ENCODE measurements around the gene TRIO. TPM values are rescaled to one million over a fixed set of nuclear protein-coding genes. Genes with fewer than 3 reads are reported as not detected.

The TRIO gene
- total RNA-seq, 1 experiment from 2014 or later = 88.8 TPM

- TF ChIP-seq, protein P1, sequence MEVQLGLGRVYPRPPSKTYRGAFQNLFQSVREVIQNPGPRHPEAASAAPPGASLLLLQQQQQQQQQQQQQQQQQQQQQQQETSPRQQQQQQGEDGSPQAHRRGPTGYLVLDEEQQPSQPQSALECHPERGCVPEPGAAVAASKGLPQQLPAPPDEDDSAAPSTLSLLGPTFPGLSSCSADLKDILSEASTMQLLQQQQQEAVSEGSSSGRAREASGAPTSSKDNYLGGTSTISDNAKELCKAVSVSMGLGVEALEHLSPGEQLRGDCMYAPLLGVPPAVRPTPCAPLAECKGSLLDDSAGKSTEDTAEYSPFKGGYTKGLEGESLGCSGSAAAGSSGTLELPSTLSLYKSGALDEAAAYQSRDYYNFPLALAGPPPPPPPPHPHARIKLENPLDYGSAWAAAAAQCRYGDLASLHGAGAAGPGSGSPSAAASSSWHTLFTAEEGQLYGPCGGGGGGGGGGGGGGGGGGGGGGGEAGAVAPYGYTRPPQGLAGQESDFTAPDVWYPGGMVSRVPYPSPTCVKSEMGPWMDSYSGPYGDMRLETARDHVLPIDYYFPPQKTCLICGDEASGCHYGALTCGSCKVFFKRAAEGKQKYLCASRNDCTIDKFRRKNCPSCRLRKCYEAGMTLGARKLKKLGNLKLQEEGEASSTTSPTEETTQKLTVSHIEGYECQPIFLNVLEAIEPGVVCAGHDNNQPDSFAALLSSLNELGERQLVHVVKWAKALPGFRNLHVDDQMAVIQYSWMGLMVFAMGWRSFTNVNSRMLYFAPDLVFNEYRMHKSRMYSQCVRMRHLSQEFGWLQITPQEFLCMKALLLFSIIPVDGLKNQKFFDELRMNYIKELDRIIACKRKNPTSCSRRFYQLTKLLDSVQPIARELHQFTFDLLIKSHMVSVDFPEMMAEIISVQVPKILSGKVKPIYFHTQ (CRISPR knock-in tag; IDR thresholded peaks at IDR 0.05) = no peak
- TF ChIP-seq USF1 (CRISPR knock-in tag; IDR thresholded peaks at IDR 0.05) (no peak), ARID4B (CRISPR knock-in tag; IDR thresholded peaks at IDR 0.05; ENCODE audit: borderline replicate concordance) (no peak), KAT7 (CRISPR knock-in tag; IDR thresholded peaks at IDR 0.05; ENCODE audit: borderline replicate concordance) (no peak), GABPB1 (CRISPR knock-in tag; IDR thresholded peaks at IDR 0.05) (no peak), NFATC4 (CRISPR knock-in tag; IDR thresholded peaks at IDR 0.05) (no peak), ZNF396 (CRISPR knock-in tag; IDR thresholded peaks at IDR 0.05; ENCODE audit: borderline replicate concordance) (no peak), CBFB (CRISPR knock-in tag; IDR thresholded peaks at IDR 0.05; ENCODE audit: low read depth) (no peak), SOX15 (CRISPR knock-in tag; IDR thresholded peaks at IDR 0.05) (no peak)
- TF ChIP-seq, protein P2, sequence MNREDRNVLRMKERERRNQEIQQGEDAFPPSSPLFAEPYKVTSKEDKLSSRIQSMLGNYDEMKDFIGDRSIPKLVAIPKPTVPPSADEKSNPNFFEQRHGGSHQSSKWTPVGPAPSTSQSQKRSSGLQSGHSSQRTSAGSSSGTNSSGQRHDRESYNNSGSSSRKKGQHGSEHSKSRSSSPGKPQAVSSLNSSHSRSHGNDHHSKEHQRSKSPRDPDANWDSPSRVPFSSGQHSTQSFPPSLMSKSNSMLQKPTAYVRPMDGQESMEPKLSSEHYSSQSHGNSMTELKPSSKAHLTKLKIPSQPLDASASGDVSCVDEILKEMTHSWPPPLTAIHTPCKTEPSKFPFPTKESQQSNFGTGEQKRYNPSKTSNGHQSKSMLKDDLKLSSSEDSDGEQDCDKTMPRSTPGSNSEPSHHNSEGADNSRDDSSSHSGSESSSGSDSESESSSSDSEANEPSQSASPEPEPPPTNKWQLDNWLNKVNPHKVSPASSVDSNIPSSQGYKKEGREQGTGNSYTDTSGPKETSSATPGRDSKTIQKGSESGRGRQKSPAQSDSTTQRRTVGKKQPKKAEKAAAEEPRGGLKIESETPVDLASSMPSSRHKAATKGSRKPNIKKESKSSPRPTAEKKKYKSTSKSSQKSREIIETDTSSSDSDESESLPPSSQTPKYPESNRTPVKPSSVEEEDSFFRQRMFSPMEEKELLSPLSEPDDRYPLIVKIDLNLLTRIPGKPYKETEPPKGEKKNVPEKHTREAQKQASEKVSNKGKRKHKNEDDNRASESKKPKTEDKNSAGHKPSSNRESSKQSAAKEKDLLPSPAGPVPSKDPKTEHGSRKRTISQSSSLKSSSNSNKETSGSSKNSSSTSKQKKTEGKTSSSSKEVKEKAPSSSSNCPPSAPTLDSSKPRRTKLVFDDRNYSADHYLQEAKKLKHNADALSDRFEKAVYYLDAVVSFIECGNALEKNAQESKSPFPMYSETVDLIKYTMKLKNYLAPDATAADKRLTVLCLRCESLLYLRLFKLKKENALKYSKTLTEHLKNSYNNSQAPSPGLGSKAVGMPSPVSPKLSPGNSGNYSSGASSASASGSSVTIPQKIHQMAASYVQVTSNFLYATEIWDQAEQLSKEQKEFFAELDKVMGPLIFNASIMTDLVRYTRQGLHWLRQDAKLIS (CRISPR knock-in tag; IDR thresholded peaks at IDR 0.05; ENCODE audit: borderline replicate concordance) = no peak
- TF ChIP-seq, protein P3, sequence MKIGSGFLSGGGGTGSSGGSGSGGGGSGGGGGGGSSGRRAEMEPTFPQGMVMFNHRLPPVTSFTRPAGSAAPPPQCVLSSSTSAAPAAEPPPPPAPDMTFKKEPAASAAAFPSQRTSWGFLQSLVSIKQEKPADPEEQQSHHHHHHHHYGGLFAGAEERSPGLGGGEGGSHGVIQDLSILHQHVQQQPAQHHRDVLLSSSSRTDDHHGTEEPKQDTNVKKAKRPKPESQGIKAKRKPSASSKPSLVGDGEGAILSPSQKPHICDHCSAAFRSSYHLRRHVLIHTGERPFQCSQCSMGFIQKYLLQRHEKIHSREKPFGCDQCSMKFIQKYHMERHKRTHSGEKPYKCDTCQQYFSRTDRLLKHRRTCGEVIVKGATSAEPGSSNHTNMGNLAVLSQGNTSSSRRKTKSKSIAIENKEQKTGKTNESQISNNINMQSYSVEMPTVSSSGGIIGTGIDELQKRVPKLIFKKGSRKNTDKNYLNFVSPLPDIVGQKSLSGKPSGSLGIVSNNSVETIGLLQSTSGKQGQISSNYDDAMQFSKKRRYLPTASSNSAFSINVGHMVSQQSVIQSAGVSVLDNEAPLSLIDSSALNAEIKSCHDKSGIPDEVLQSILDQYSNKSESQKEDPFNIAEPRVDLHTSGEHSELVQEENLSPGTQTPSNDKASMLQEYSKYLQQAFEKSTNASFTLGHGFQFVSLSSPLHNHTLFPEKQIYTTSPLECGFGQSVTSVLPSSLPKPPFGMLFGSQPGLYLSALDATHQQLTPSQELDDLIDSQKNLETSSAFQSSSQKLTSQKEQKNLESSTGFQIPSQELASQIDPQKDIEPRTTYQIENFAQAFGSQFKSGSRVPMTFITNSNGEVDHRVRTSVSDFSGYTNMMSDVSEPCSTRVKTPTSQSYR (CRISPR knock-in tag; IDR thresholded peaks at IDR 0.05) = no peak
These were observed 75.3 kb downstream of the TRIO start (continued) for GRCh38 chr5:14218480-14218879.
